ENCODE measurements around the gene C12orf43.

- no peak for TF ChIP-seq CTCF (IDR thresholded peaks at IDR 0.05; ENCODE audit: low read length)
- TF ChIP-seq EZH2 (optimal IDR thresholded peaks at IDR 0.05; ENCODE audit: low read depth, low read length), result no peak
- TF ChIP-seq EZH2phosphoT487 (IDR thresholded peaks at IDR 0.05; ENCODE audit: low read length), result no peak
These were observed 47.8 kb upstream of the C12orf43 start for GRCh38 chr12:121064116-121064515.
